ENCODE measurements around the gene VPS11. TPM values are rescaled to one million over a fixed set of nuclear protein-coding genes. Genes with fewer than 3 reads are reported as not detected.

Gene VPS11
- total RNA-seq, 1 experiment from 2014 or later, result 17.5 TPM

- H3K27me3 ChIP-seq (ENCODE audit: control insufficient read depth, insufficient read depth, low read length), result no peaks in the 10 kb centered on the region
- H3K4me3 ChIP-seq (ENCODE audit: insufficient read depth, low read depth, low read length), result no peak overlapping the region
- no peak for DNase-seq
- peaks cover 11% of the 10 kb centered on the region for H3K36me3 ChIP-seq (replicated peaks; ENCODE audit: control insufficient read depth, insufficient read depth, low read length)
Measured at GRCh38 chr11:119126675-119127268, 59.2 kb downstream of the VPS11 start.

GRCh38 chr11:119130662-119131061 is 63.0 kb downstream of the VPS11 start:
- Histone ChIP-seq H3K4me3 (ENCODE audit: insufficient read depth, low read depth, low read length) (no peak overlapping the region), H3K27me3 (ENCODE audit: control insufficient read depth, insufficient read depth, low read length) (no peaks in the 10 kb centered on the region), H3K36me3 (replicated peaks; ENCODE audit: control insufficient read depth, insufficient read depth, low read length) (peaks cover 30% of the 10 kb centered on the region)
- DNase-seq, result no peak

Other genes with a start within 250 kb of the VPS11 start
- gene CXCR5, start 183.9 kb upstream of the VPS11 start, total RNA-seq (2014; rRNA removed; shearing (Covaris generic)), result 0.04 TPM in 1 of 2 replicates, not detected in the other
- gene BCL9L, start 141.9 kb upstream of the VPS11 start, total RNA-seq (2014; rRNA removed; shearing (Covaris generic)), result 15.8 and 18.5 TPM in 2 replicates
- gene UPK2, start 111.5 kb upstream of the VPS11 start, total RNA-seq (2014; rRNA removed; shearing (Covaris generic)), result 0.21 TPM in 1 of 2 replicates, not detected in the other
- not detected in 2 replicates for gene FOXR1, start 96.1 kb upstream of the VPS11 start, total RNA-seq (2014; rRNA removed; shearing (Covaris generic))
- gene CENATAC, start 69.7 kb upstream of the VPS11 start, total RNA-seq (2014; rRNA removed; shearing (Covaris generic)), result 15.7 and 18.0 TPM in 2 replicates
- 881 and 959 TPM in 2 replicates for gene RPS25, start 49.5 kb upstream of the VPS11 start, total RNA-seq (2014; rRNA removed; shearing (Covaris generic))
- gene TRAPPC4, start 49.1 kb upstream of the VPS11 start, total RNA-seq (2014; rRNA removed; shearing (Covaris generic)), result 78.3 and 98.2 TPM in 2 replicates
- gene SLC37A4, start 36.9 kb upstream of the VPS11 start, total RNA-seq (2014; rRNA removed; shearing (Covaris generic)), result 53.2 and 54.5 TPM in 2 replicates
- 183 and 200 TPM in 2 replicates for gene HYOU1, start 10.6 kb upstream of the VPS11 start, total RNA-seq (2014; rRNA removed; shearing (Covaris generic))
- 12.2 and 14.3 TPM in 2 replicates for gene HMBS, start 17.1 kb downstream of the VPS11 start, total RNA-seq (2014; rRNA removed; shearing (Covaris generic))
- 30.7 and 44.3 TPM in 2 replicates for gene DPAGT1, start 34.0 kb downstream of the VPS11 start, total RNA-seq (2014; rRNA removed; shearing (Covaris generic))
- gene C2CD2L, start 39.5 kb downstream of the VPS11 start, total RNA-seq (2014; rRNA removed; shearing (Covaris generic)), result 4.8 and 7.0 TPM in 2 replicates
- 21.2 and 33.2 TPM in 2 replicates for gene HINFP, start 53.8 kb downstream of the VPS11 start, total RNA-seq (2014; rRNA removed; shearing (Covaris generic))
- gene ABCG4, start 81.2 kb downstream of the VPS11 start, total RNA-seq (2014; rRNA removed; shearing (Covaris generic)), result 0.31 and 0.37 TPM in 2 replicates
- 34.0 and 44.0 TPM in 2 replicates for gene NLRX1, start 100.9 kb downstream of the VPS11 start, total RNA-seq (2014; rRNA removed; shearing (Covaris generic))
- not detected in 2 replicates for gene NHERF4, start 117.7 kb downstream of the VPS11 start, total RNA-seq (2014; rRNA removed; shearing (Covaris generic))
- gene CBL, start 138.5 kb downstream of the VPS11 start, total RNA-seq (2014; rRNA removed; shearing (Covaris generic)), result 16.1 and 23.6 TPM in 2 replicates
- 45.5 and 59.3 TPM in 2 replicates for gene MCAM, start 249.3 kb downstream of the VPS11 start, total RNA-seq (2014; rRNA removed; shearing (Covaris generic))

Measured in H7 (cell line).